GM12878 (cell line): ENCODE measurements around the gene KLK5.

Experiments used
- CBFB ChIP-seq: IDR thresholded peaks from 2 replicates; pipeline ENCODE4 v1.6.1; 2016; ENCODE audit warnings: antibody characterized with exemption, low read depth
- CTCF ChIP-seq, 3 experiments: IDR thresholded peaks in 2 of 3; conservative IDR thresholded peaks in 1 of 3; 2 replicates each; pipeline ENCODE4 v1.5.1; 2011; ENCODE audit warnings: low read depth in 3 of 3, low read length in 3 of 3, mild to moderate bottlenecking in 3 of 3, control low read depth in 2 of 3, moderate library complexity in 2 of 3, inconsistent platforms in 1 of 3, mixed read lengths in 1 of 3; ENCODE audit not compliant: control insufficient read depth in 2 of 3, insufficient read depth in 1 of 3; ENCODE audit errors: extremely low read depth in 1 of 3
- ELK1 ChIP-seq: IDR thresholded peaks from 2 replicates; pipeline ENCODE4 v1.6.1; 2012; ENCODE audit warnings: low read depth, low read length, improper control_type of control experiment
- MAX ChIP-seq: IDR thresholded peaks from 2 replicates; pipeline ENCODE4 v1.6.1; 2012; ENCODE audit warnings: low read depth, low read length, improper control_type of control experiment
- NFYB ChIP-seq: IDR thresholded peaks from 2 replicates; pipeline ENCODE4 v1.6.1; 2011; ENCODE audit warnings: low read depth, mild to moderate bottlenecking, low read length, improper control_type of control experiment, moderate library complexity; ENCODE audit not compliant: insufficient read depth
- POLR2A ChIP-seq: IDR thresholded peaks from 2 replicates; pipeline ENCODE4 v1.6.1; 2011; ENCODE audit warnings: low read depth, mild to moderate bottlenecking, low read length
- SIX5 ChIP-seq: IDR thresholded peaks from 2 replicates; pipeline ENCODE4 v1.6.1; 2011; ENCODE audit warnings: mild to moderate bottlenecking, low read depth, low read length, moderate library complexity; ENCODE audit not compliant: severe bottlenecking
- ZNF274 ChIP-seq: IDR thresholded peaks from one replicate; pipeline ENCODE4 v1.8.0; 2011; ENCODE audit not compliant: insufficient read length, insufficient read depth

- TF ChIP-seq POLR2A: no peak
- TF ChIP-seq MAX: no peak
- no peak for TF ChIP-seq CTCF (IDR thresholded peaks at IDR 0.05 in 2 of 3, conservative IDR thresholded peaks at IDR 0.05 in 1 of 3; ENCODE audit: control insufficient read depth in 2 of 3, extremely low read depth in 1 of 3, insufficient read depth in 1 of 3, low read depth in 3 of 3, low read length in 3 of 3)
- TF ChIP-seq CBFB: no peak
- no peak for TF ChIP-seq NFYB
- TF ChIP-seq ZNF274: no peak
- TF ChIP-seq SIX5: no peak
- TF ChIP-seq ELK1: no peak
These were observed 47.6 kb upstream of the KLK5 start for GRCh38 chr19:51000426-51000825.
